Left ventricle myocardium inferior (tissue), 1 donor: Measurements from ENCODE around the gene C3orf20. TPM values are rescaled to one million over a fixed set of nuclear protein-coding genes. Genes with fewer than 3 reads are reported as not detected.

Experiments
- DNase-seq: peaks from one replicate; pipeline ENCODE4 v3.0.0-alpha.2; 2020
- H3K27ac ChIP-seq: fragments of 200-600 bp; replicated peaks from 2 replicates; pipeline ENCODE4 v1.8.0; 2021
- H3K27me3 ChIP-seq: fragments of 200-600 bp; 2 replicates; pipeline ENCODE4 v1.8.0; 2021; ENCODE audit warnings: low read depth
- H3K36me3 ChIP-seq: fragments of 200-600 bp; 2 replicates; pipeline ENCODE4 v1.8.0; 2021
- H3K4me1 ChIP-seq: fragments of 200-600 bp; 2 replicates; pipeline ENCODE4 v1.8.0; 2021
- H3K4me3 ChIP-seq: fragments of 200-600 bp; 2 replicates; pipeline ENCODE4 v1.8.0; 2021; ENCODE audit warnings: mild to moderate bottlenecking, moderate library complexity
- H3K9me3 ChIP-seq: fragments of 200-600 bp; replicated peaks from 2 replicates; pipeline ENCODE4 v1.8.0; 2021
- CTCF ChIP-seq: fragments of 200-600 bp; IDR thresholded peaks from 2 replicates; pipeline ENCODE4 v1.8.0; 2021; ENCODE audit warnings: antibody characterized with exemption, mild to moderate bottlenecking, borderline replicate concordance
- intact Hi-C: fragments of 100-400 bp; cut with micrococcal nuclease; formaldehyde crosslinking; loops from one replicate; pipeline ENCODE4 v1.11.0; 2022
- total RNA-seq: library from RNA; stranded (reverse); fragmentation: NEBNext Ultra II Directional; extraction: Animal tissue kit (Norgen Biotek cat#: 25700); gene quantifications from one replicate; pipeline ENCODE4 v1.2.1, GENCODE V29; 2021
- donor health status: DM: no; HTN: yes; CAD: no; lungs with severe emphysema.

Gene C3orf20
- total RNA-seq, 1 donor from 2014 or later, result not detected

GRCh38 chr3:14660942-14661341 is 14.0 kb upstream of the C3orf20 start:
- Histone ChIP-seq H3K4me3 (no peak overlapping the region), H3K4me1 (no peaks in the 10 kb centered on the region), H3K36me3 (peaks cover 100% of the 10 kb centered on the region), H3K27ac (no peak overlapping the region), H3K9me3 (no peaks in the 10 kb centered on the region), H3K27me3 (no peaks in the 10 kb centered on the region)
- DNase-seq, result no peak
- intact Hi-C loops, result no loop called here
- no peak for TF ChIP-seq CTCF

GRCh38 chr3:14663396-14664135 is 11.4 kb upstream of the C3orf20 start:
- Histone ChIP-seq H3K4me3 (no peak overlapping the region), H3K9me3 (no peaks in the 10 kb centered on the region), H3K4me1 (no peaks in the 10 kb centered on the region), H3K27me3 (no peaks in the 10 kb centered on the region), H3K27ac (no peak overlapping the region), H3K36me3 (peaks cover 100% of the 10 kb centered on the region)
- no peak for TF ChIP-seq CTCF
- intact Hi-C loops, result no loop called here
- DNase-seq, result no peak

GRCh38 chr3:14664170-14664569 is 10.8 kb upstream of the C3orf20 start:
- no peaks in the 10 kb centered on the region for H3K27me3 ChIP-seq
- H3K4me3 ChIP-seq, result no peak overlapping the region
- H3K9me3 ChIP-seq, result no peaks in the 10 kb centered on the region
- no peak overlapping the region for H3K27ac ChIP-seq
- peaks cover 100% of the 10 kb centered on the region for H3K36me3 ChIP-seq
- no peak for TF ChIP-seq CTCF
- no peak for DNase-seq
- intact Hi-C loops, result no loop called here
- H3K4me1 ChIP-seq, result no peaks in the 10 kb centered on the region

GRCh38 chr3:14672588-14672987 is 2.4 kb upstream of the C3orf20 start:
- no peaks in the 10 kb centered on the region for H3K9me3 ChIP-seq
- H3K27ac ChIP-seq, result no peak overlapping the region
- DNase-seq, result no peak
- TF ChIP-seq CTCF, result no peak
- H3K36me3 ChIP-seq, result peaks cover 59% of the 10 kb centered on the region
- intact Hi-C loops, result loop anchor here (10.0 kb wide), 1 partner anchor 112 kb away; no protein-coding TSS in a partner anchor
- H3K4me3 ChIP-seq, result no peak overlapping the region
- H3K27me3 ChIP-seq, result no peaks in the 10 kb centered on the region
- no peaks in the 10 kb centered on the region for H3K4me1 ChIP-seq

- Histone ChIP-seq H3K4me3 (no peak overlapping the region), H3K27ac (no peak overlapping the region), H3K4me1 (no peaks in the 10 kb centered on the region), H3K27me3 (no peaks in the 10 kb centered on the region), H3K36me3 (peaks cover 17% of the 10 kb centered on the region), H3K9me3 (peaks cover 9% of the 10 kb centered on the region)
- intact Hi-C loops, result loop anchor here (5.0 to 10.0 kb wide), 2 partner anchors 108 to 235 kb away; no protein-coding TSS in a partner anchor
- DNase-seq, result no peak
- TF ChIP-seq CTCF, result no peak
These were observed 1.9 kb downstream of the C3orf20 start for GRCh38 chr3:14676881-14677280.
